H9 (cell line): ENCODE data around the gene CDH6. TPM values are rescaled to one million over a fixed set of nuclear protein-coding genes. Genes with fewer than 3 reads are reported as not detected.

Source experiments
- DNase-seq: peaks from one replicate; pipeline ENCODE4 v3.0.0-alpha.2; 2017
- H2AFZ ChIP-seq: one replicate; pipeline ENCODE4 v1.6.1; 2013; ENCODE audit warnings: mild to moderate bottlenecking, low read length, control low read depth, moderate library complexity
- H2AK5ac ChIP-seq: 2 replicates; pipeline ENCODE4 v1.6.1; 2013; ENCODE audit warnings: low read length, control low read depth, mixed read lengths; ENCODE audit not compliant: insufficient read length
- H2BK120ac ChIP-seq: one replicate; pipeline ENCODE4 v1.6.1; 2013; ENCODE audit warnings: low read depth, mild to moderate bottlenecking, low read length, control low read depth, inconsistent platforms; ENCODE audit not compliant: poor library complexity, severe bottlenecking
- H2BK12ac ChIP-seq: 2 replicates; pipeline ENCODE4 v1.6.1; 2013; ENCODE audit warnings: low read length, control low read depth, mixed read lengths, low read depth; ENCODE audit not compliant: insufficient read length
- H2BK15ac ChIP-seq: 2 replicates; pipeline ENCODE4 v1.6.1; 2013; ENCODE audit warnings: low read depth, low read length, control low read depth
- H2BK20ac ChIP-seq: one replicate; pipeline ENCODE4 v1.6.1; 2013; ENCODE audit warnings: low read depth, mild to moderate bottlenecking, low read length, control low read depth, inconsistent platforms; ENCODE audit not compliant: poor library complexity, severe bottlenecking
- H2BK5ac ChIP-seq: 2 replicates; pipeline ENCODE4 v1.6.1; 2013; ENCODE audit warnings: low read length, control low read depth, mixed read lengths; ENCODE audit not compliant: insufficient read length
- H3K14ac ChIP-seq: 2 replicates; pipeline ENCODE4 v1.6.1; 2013; ENCODE audit warnings: low read length, control low read depth; ENCODE audit not compliant: insufficient read depth
- H3K18ac ChIP-seq: 2 replicates; pipeline ENCODE4 v1.6.1; 2013; ENCODE audit warnings: low read depth, mild to moderate bottlenecking, mixed read lengths, low read length, control low read depth; ENCODE audit not compliant: insufficient read length
- H3K23ac ChIP-seq: 2 replicates; pipeline ENCODE4 v1.6.1; 2013; ENCODE audit warnings: low read length, control low read depth, mixed read lengths, low read depth; ENCODE audit not compliant: insufficient read length
- H3K23me2 ChIP-seq: 2 replicates; pipeline ENCODE4 v1.6.1; 2013; ENCODE audit warnings: low read depth, mild to moderate bottlenecking, mixed read lengths, low read length, control low read depth; ENCODE audit not compliant: insufficient read length, poor library complexity, severe bottlenecking
- H3K27ac ChIP-seq: 2 replicates; pipeline ENCODE4 v1.5.1; 2013; ENCODE audit warnings: low read length, control low read depth, mixed read lengths, low read depth; ENCODE audit not compliant: insufficient read length
- H3K27me3 ChIP-seq: 2 replicates; pipeline ENCODE4 v1.6.1; 2013; ENCODE audit warnings: low read length, control low read depth, inconsistent platforms; ENCODE audit not compliant: insufficient read depth
- H3K4ac ChIP-seq: 2 replicates; pipeline ENCODE4 v1.6.1; 2013; ENCODE audit warnings: low read depth, mild to moderate bottlenecking, control low read depth, inconsistent platforms, low read length, moderate library complexity
- H3K4me1 ChIP-seq: 2 replicates; pipeline ENCODE4 v1.6.1; 2013; ENCODE audit warnings: low read length, control low read depth, inconsistent platforms; ENCODE audit not compliant: insufficient read depth
- H3K4me2 ChIP-seq: 2 replicates; pipeline ENCODE4 v1.6.1; 2013; ENCODE audit warnings: low read length, control low read depth, mixed read lengths; ENCODE audit not compliant: insufficient read length, insufficient read depth
- H3K56ac ChIP-seq: 2 replicates; pipeline ENCODE4 v1.6.1; 2013; ENCODE audit warnings: low read depth, mild to moderate bottlenecking, mixed read lengths, low read length, control low read depth; ENCODE audit not compliant: insufficient read length
- H3K79me1 ChIP-seq: 2 replicates; pipeline ENCODE4 v1.6.1; 2013; ENCODE audit warnings: low read depth, mild to moderate bottlenecking, moderate library complexity, low read length, control low read depth, inconsistent platforms; ENCODE audit not compliant: insufficient read depth, poor library complexity, severe bottlenecking
- H3K79me2 ChIP-seq: 2 replicates; pipeline ENCODE4 v1.6.1; 2013; ENCODE audit warnings: low read length, control low read depth, inconsistent platforms; ENCODE audit not compliant: insufficient read depth
- H3K9ac ChIP-seq: 2 replicates; pipeline ENCODE4 v1.6.1; 2013; ENCODE audit warnings: low read length, control low read depth, mixed read lengths; ENCODE audit not compliant: insufficient read length; ENCODE audit errors: extremely low read depth
- H3K9me3 ChIP-seq: one replicate; pipeline ENCODE4 v1.6.1; 2013; ENCODE audit warnings: low read depth, low read length, inconsistent platforms; ENCODE audit not compliant: control insufficient read depth
- H3T11ph ChIP-seq: one replicate; pipeline ENCODE4 v1.6.1; 2013; ENCODE audit warnings: mild to moderate bottlenecking, low read length, control low read depth, inconsistent platforms
- H4K20me1 ChIP-seq: one replicate; pipeline ENCODE4 v1.6.1; 2013; ENCODE audit not compliant: control insufficient read depth, insufficient read length, insufficient read depth
- H4K5ac ChIP-seq: 2 replicates; pipeline ENCODE4 v1.6.1; 2013; ENCODE audit warnings: low read depth, mild to moderate bottlenecking, mixed read lengths, low read length, control low read depth; ENCODE audit not compliant: insufficient read length
- H4K8ac ChIP-seq: replicated peaks from 2 replicates; pipeline ENCODE4 v1.6.1; 2013; ENCODE audit warnings: low read length, control low read depth, mixed read lengths, low read depth; ENCODE audit not compliant: insufficient read length
- H4K91ac ChIP-seq: 2 replicates; pipeline ENCODE4 v1.6.1; 2013; ENCODE audit warnings: low read depth, mild to moderate bottlenecking, moderate library complexity, mixed read lengths, low read length, control low read depth; ENCODE audit not compliant: insufficient read length
- H3K27ac Mint-ChIP-seq, 3 experiments: 2 replicates in 2 of 3; 3 replicates in 1 of 3; pipeline ENCODE4 v1.8.0; 2020 to 2021; ENCODE audit warnings: mixed read lengths in 3 of 3, mild to moderate bottlenecking in 1 of 3, moderate library complexity in 1 of 3
- H3K27me3 Mint-ChIP-seq: 2 replicates; pipeline ENCODE4 v1.8.0; 2021; ENCODE audit warnings: low read depth, mild to moderate bottlenecking, moderate library complexity, mixed read lengths
- H3K36me3 Mint-ChIP-seq, 3 experiments: 2 replicates in 2 of 3; 3 replicates in 1 of 3; pipeline ENCODE4 v1.8.0; 2020 to 2021; ENCODE audit warnings: low read depth in 3 of 3, mixed read lengths in 3 of 3; ENCODE audit not compliant: insufficient read depth in 1 of 3
- H3K4me1 Mint-ChIP-seq, 2 experiments: 2 replicates each; pipeline ENCODE4 v1.8.0; 2020; ENCODE audit warnings: mixed read lengths in 2 of 2
- H3K4me3 Mint-ChIP-seq, 2 experiments: 2 replicates in 1 of 2; 3 replicates in 1 of 2; pipeline ENCODE4 v1.8.0; 2020 to 2021; ENCODE audit warnings: mild to moderate bottlenecking in 2 of 2, mixed read lengths in 2 of 2, moderate library complexity in 1 of 2
- H3K9me3 Mint-ChIP-seq, 2 experiments: 2 replicates in 1 of 2; 3 replicates in 1 of 2; pipeline ENCODE4 v1.8.0; 2020; ENCODE audit warnings: mild to moderate bottlenecking in 2 of 2, mixed read lengths in 2 of 2, moderate library complexity in 1 of 2
- WGBS: extraction: QIAGEN DNeasy Blood & Tissue Kit; methylation state at CpG from one replicate; pipeline ENCODE4 v1.1.7; 2013; ENCODE audit warnings: missing lambda C conversion rate, low lambda C conversion rate, mixed read lengths; ENCODE audit not compliant: insufficient read length; ENCODE audit errors: extremely low coverage; 5-methylcytosine and 5-hydroxymethylcytosine counted together
- total RNA-seq: library from RNA; stranded (reverse); gene quantifications from 2 replicates; pipeline ENCODE4 v1.2.1, GENCODE V29; 2021
- TF ChIP-seq, protein P1 (sequence below): fragments of 200-600 bp; sonication (generic); conservative IDR thresholded peaks from 3 replicates; pipeline ENCODE4 v1.8.0; 2021; ENCODE audit warnings: antibody characterized with exemption, mild to moderate bottlenecking

CDH6 gene
- total RNA-seq, 1 experiment from 2014 or later = 11.7 TPM

DNA sequence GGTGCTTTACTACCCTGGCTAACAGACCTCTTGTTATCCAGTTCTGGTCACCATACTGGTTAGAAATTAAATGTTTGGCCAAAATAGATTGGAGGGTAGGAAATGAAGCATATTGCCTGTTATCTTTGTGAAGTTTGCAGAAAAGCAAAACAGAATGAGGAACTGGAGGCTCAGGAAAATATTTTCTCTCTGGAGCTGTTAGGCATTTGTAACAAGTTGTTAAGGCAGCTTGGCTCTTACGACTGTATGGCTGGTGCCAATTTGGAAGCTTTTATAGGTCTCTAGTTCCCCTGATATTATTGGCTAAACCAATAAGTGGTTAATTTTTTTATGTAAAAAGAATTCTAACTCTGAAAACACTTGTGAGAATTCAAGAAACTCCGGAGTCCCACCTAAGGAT is 35.8 kb downstream of the CDH6 start:
- DNase-seq = no peak
- Histone ChIP-seq H3K14ac (no peak overlapping the region), H3K4me1 (no peaks in the 10 kb centered on the region), H4K91ac (no peak overlapping the region), H2BK20ac (no peak overlapping the region), H4K5ac (no peak overlapping the region), H3K79me1 (no peaks in the 10 kb centered on the region), H3K4ac (no peak overlapping the region), H3K9me3 (no peaks in the 10 kb centered on the region), H3K23me2 (no peaks in the 10 kb centered on the region), H3K18ac (no peak overlapping the region), H3K27me3 (no peaks in the 10 kb centered on the region), H3K9ac (no peak overlapping the region), H2BK12ac (no peak overlapping the region), H3K23ac (no peak overlapping the region), H2BK5ac (no peak overlapping the region), H4K8ac (no peak overlapping the region), H2BK15ac (no peak overlapping the region), H2AFZ (no peak overlapping the region), H2AK5ac (no peak overlapping the region), H3K4me2 (no peak overlapping the region), H3K56ac (no peak overlapping the region), H3K27ac (no peak overlapping the region), H3K79me2 (no peaks in the 10 kb centered on the region), H4K20me1 (no peaks in the 10 kb centered on the region), H3T11ph (no peak overlapping the region), H2BK120ac (no peak overlapping the region)
- Mint-ChIP-seq H3K27ac (no peak overlapping the region), H3K9me3 (no peaks in the 10 kb centered on the region), H3K27me3 (no peaks in the 10 kb centered on the region; the same call in 1 of the 2 replicates), H3K4me1 (peaks cover 10 to 11% of the 10 kb centered on the region in 2 experiments), H3K4me3 (no peak overlapping the region), H3K36me3 (peaks cover 4 to 12% (median 5%) of the 10 kb centered on the region in 3 experiments; a peak in 3 of 7 replicates)
- no CpG with 5 or more reads among the region's 2 CpGs for WGBS
- TF ChIP-seq, protein P1, sequence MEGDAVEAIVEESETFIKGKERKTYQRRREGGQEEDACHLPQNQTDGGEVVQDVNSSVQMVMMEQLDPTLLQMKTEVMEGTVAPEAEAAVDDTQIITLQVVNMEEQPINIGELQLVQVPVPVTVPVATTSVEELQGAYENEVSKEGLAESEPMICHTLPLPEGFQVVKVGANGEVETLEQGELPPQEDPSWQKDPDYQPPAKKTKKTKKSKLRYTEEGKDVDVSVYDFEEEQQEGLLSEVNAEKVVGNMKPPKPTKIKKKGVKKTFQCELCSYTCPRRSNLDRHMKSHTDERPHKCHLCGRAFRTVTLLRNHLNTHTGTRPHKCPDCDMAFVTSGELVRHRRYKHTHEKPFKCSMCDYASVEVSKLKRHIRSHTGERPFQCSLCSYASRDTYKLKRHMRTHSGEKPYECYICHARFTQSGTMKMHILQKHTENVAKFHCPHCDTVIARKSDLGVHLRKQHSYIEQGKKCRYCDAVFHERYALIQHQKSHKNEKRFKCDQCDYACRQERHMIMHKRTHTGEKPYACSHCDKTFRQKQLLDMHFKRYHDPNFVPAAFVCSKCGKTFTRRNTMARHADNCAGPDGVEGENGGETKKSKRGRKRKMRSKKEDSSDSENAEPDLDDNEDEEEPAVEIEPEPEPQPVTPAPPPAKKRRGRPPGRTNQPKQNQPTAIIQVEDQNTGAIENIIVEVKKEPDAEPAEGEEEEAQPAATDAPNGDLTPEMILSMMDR = no peak
